ENCODE results near the gene SESN1.

The SESN1 gene

GRCh38 chr6:108941859-108942258 lies 152.8 kb downstream of the SESN1 start:
- no peak for DNase-seq (ENCODE audit: low read depth in 2 of 2, low spot score in 1 of 2)

- no peak for DNase-seq (ENCODE audit: low read depth in 2 of 2, low spot score in 1 of 2)
Measured at GRCh38 chr6:108941281-108941680, 153.4 kb downstream of the SESN1 start.

- no peak for DNase-seq (ENCODE audit: low read depth in 2 of 2, low spot score in 1 of 2)
Measured at GRCh38 chr6:108940741-108941140, 153.9 kb downstream of the SESN1 start.

- DNase-seq (ENCODE audit: low read depth in 2 of 2, low spot score in 1 of 2), result no peak
Measured at GRCh38 chr6:108937170-108937569, 157.5 kb downstream of the SESN1 start.
